AG04450 (cell line): ENCODE data around the gene FRMD8. TPM values are rescaled to one million over a fixed set of nuclear protein-coding genes. Genes with fewer than 3 reads are reported as not detected.

Experiments
- CTCF ChIA-PET: fragments of 300-600, 350-600 bp; formaldehyde crosslinking; extraction: SDS; loops from one replicate; lab custom pipeline; 2022; ENCODE audit warnings: antibody characterized with exemption, inconsistent platforms; lab: Charles Lee
- POLR2A ChIA-PET: fragments of 350-600 bp; formaldehyde crosslinking; extraction: SDS; loops from one replicate; lab custom pipeline; 2021; ENCODE audit warnings: antibody characterized with exemption, inconsistent platforms; lab: Yijun Ruan, JAX
- DNase-seq: peaks from one replicate; pipeline ENCODE4 v3.0.0-alpha.2; 2011; ENCODE audit warnings: low read depth, low spot score
- H3K27ac ChIP-seq: one replicate; pipeline ENCODE4 v1.5.1; 2012; ENCODE audit warnings: low read depth, low read length, control low read depth
- H3K27me3 ChIP-seq: one replicate; pipeline ENCODE4 v1.6.0; 2012; ENCODE audit warnings: low read length; ENCODE audit not compliant: control insufficient read depth, insufficient read depth
- H3K4me3 ChIP-seq: 2 replicates; pipeline ENCODE4 v1.5.1; 2011; ENCODE audit warnings: mild to moderate bottlenecking, low read depth, low read length, control low read depth
- H3K9me3 ChIP-seq: 2 replicates; pipeline ENCODE4 v1.5.1; 2012; ENCODE audit warnings: low read length; ENCODE audit not compliant: control insufficient read depth, insufficient read depth
- CTCF ChIP-seq: IDR thresholded peaks from 2 replicates; pipeline ENCODE4 v1.5.1; 2011; ENCODE audit warnings: low read depth, low read length, control low read depth, inconsistent platforms
- polyA plus RNA-seq: library from polyadenylated mRNA; depleted of rRNA; stranded (reverse); fragments of >200 nt; gene quantifications from 2 replicates; pipeline ENCODE4 v1.2.3, GENCODE V29; 2011

Gene FRMD8
- polyA plus RNA-seq, 1 experiment, result 10.7 TPM

GRCh38 chr11:65354265-65355012 is 32.0 kb upstream of the FRMD8 start, which contains the start of gene TIGD3:
Gene TIGD3 (plus strand): TSS chr11:65354751. CDS start chr11:65355809, 1,058 bp downstream.
- no peak for TF ChIP-seq CTCF
- peak; percentile 73 for DNase-seq
- H3K4me3 ChIP-seq, result peak within 1 kb of the TSS; percentile 70
- CTCF ChIA-PET, result interaction anchor here (1.4 to 5.5 kb wide), 2 partner anchors 21 to 80 kb away, joined by 4 to 43 read pairs; no protein-coding TSS in a partner anchor
- no peaks in the 10 kb centered on the region; the same call in 1 of the 2 replicates for H3K9me3 ChIP-seq
- peaks cover 24% of the 10 kb centered on the region for H3K27me3 ChIP-seq
- H3K27ac ChIP-seq, result peak within 1 kb of the TSS; percentile 65
- POLR2A ChIA-PET, result interaction anchor here (0.6 to 1.0 kb wide), 3 partner anchors 9 to 114 kb away, joined by 3 to 12 read pairs (median 3); partner anchors contain the start of gene DPF2

GRCh38 chr11:65355013-65355775 is 31.2 kb upstream of the FRMD8 start:
- no peak for DNase-seq

GRCh38 chr11:65355776-65356393 is 30.6 kb upstream of the FRMD8 start:
- H3K27ac ChIP-seq, result no peak overlapping the region
- no peaks in the 10 kb centered on the region; the same call in 1 of the 2 replicates for H3K9me3 ChIP-seq
- TF ChIP-seq CTCF, result no peak
- H3K27me3 ChIP-seq, result peaks cover 24% of the 10 kb centered on the region
- peak overlapping the region; percentile 41 for H3K4me3 ChIP-seq
- no peak for DNase-seq
- CTCF ChIA-PET, result no interaction called here
- POLR2A ChIA-PET, result interaction anchor here (0.5 to 1.5 kb wide), 4 partner anchors 22 to 89 kb away, joined by 3 to 4 read pairs (median 3); partner anchors contain the start of genes DPF2 and NEAT1

More at GRCh38 chr11:65355013-65355775, 31.2 kb upstream of the FRMD8 start:
- H3K27ac ChIP-seq, result no peak overlapping the region
- H3K27me3 ChIP-seq, result peaks cover 24% of the 10 kb centered on the region
- no peak for TF ChIP-seq CTCF
- ChIA-PET POLR2A (interaction anchor here (1.1 to 1.5 kb wide), 2 partner anchors 22 to 68 kb away, joined by 3 to 4 read pairs; partner anchors contain the start of genes DPF2 and NEAT1), CTCF (no interaction called here)
- no peaks in the 10 kb centered on the region; the same call in 1 of the 2 replicates for H3K9me3 ChIP-seq
- peak overlapping the region; percentile 58 for H3K4me3 ChIP-seq

GRCh38 chr11:65356394-65356972 is 30.0 kb upstream of the FRMD8 start:
- Histone ChIP-seq H3K4me3 (no peak overlapping the region), H3K27me3 (peaks cover 24% of the 10 kb centered on the region), H3K27ac (no peak overlapping the region), H3K9me3 (no peaks in the 10 kb centered on the region; the same call in 1 of the 2 replicates)
- POLR2A ChIA-PET, result interaction anchor here (0.5 to 1.5 kb wide), 4 partner anchors 23 to 152 kb away, joined by 3 to 4 read pairs (median 3); partner anchors contain the start of gene DPF2
- CTCF ChIA-PET, result no interaction called here
- TF ChIP-seq CTCF, result no peak
- DNase-seq, result no peak
